Skeletal muscle satellite cell (primary cell): ENCODE results near the gene PIH1D1. TPM values are rescaled to one million over a fixed set of nuclear protein-coding genes. Genes with fewer than 3 reads are reported as not detected.

ENCODE experiments used
- small RNA-seq: library from RNA; depleted of rRNA; stranded (forward); fragments of <200 nt; gene quantifications from one replicate; pipeline ENCODE3, GENCODE V24; 2012

The PIH1D1 gene

Small RNAs within 50 kb of the gene (small RNA-seq; reads per million reads assigned to genes)
- gene MIR150: 0.28 reads per million
- gene SNORD32A: not detected
- not detected for gene SNORD33
- not detected for gene SNORD34
- gene SNORD35A: not detected
- gene SNORD35B: not detected
